Activated CD4-positive, CD25-positive, alpha-beta regulatory T cell treated with anti-CD3 and anti-CD28 coated beads, Interleukin-2, amount 50 U/mL, for 72 hours (primary cell): ENCODE measurements around the gene NUAK1.

Experiments
- DNase-seq: peaks from one replicate; pipeline ENCODE4 v3.0.0; 2021

Gene NUAK1

DNA sequence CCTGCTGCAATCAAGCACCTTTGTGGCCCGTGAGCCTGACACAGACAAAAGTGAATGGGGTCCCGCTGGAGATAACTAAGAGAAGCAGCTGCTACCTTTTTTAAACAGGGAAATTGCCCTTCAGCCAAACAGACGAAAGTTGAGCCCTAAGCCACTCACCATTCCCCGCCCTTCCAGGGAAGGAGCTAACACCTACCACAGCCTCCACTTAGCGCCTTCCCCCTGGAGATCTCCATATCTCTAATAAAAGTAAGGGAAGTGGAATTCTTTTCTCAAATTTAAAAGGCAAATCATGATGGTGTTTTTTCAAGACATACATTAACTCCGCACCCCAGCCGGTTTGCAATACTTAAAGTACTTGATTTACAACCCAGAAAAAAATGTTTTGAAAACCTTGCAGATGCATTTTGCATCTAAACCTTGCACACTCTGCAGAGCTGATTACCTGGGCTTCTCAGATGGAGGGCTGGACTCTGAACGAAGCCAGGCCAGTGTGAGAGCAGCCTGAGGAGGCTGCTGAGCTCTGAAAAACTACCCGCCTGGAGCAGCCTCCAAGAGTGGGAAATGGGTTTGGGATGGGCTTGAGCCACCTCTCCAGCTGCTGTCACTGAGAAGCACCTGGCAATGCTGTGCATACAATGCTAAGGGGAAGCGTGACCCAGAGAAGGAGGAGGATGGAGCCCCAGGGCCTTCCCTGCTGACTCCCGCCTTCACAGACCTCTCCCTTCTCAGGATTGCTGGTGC is 10.0 kb downstream of the NUAK1 start:
- no peak for DNase-seq

DNA sequence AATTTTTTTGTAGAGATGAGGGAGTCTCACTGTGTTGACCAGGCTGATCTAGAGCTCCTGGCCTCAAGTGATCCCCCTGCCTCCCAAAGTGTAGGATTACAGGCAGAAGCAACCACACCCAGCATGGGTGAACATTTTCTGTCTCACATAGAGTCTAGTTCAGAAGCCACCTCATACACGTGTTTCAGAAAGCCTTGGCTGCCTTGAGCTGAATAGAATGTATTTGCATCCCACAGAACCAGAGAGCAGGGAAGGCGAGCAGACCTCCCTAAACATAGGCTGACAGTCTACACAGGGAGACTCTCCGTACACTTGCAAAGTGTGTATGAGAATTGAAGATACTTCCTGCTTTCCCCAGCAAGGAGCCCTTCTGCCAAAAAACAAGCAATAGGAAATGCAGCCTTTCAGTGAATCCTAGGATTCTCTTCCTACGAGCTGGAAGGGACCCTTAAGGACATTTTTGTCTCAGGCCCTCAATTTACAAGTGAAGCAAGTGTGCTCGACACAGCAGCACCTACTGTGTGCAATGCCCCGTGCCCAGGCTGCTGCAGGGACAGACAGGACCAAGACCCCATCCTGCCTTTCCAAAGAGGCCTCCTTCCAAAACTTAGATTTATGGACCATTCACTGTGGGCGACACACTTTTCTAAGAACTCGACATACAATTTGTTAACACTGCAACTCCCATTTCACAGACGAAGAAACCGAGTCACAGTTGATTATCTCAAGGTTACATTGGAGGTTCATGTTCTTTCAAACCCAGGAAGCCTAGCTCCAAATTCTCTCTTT is 11.2 kb downstream of the NUAK1 start:
- DNase-seq: no peak

DNA sequence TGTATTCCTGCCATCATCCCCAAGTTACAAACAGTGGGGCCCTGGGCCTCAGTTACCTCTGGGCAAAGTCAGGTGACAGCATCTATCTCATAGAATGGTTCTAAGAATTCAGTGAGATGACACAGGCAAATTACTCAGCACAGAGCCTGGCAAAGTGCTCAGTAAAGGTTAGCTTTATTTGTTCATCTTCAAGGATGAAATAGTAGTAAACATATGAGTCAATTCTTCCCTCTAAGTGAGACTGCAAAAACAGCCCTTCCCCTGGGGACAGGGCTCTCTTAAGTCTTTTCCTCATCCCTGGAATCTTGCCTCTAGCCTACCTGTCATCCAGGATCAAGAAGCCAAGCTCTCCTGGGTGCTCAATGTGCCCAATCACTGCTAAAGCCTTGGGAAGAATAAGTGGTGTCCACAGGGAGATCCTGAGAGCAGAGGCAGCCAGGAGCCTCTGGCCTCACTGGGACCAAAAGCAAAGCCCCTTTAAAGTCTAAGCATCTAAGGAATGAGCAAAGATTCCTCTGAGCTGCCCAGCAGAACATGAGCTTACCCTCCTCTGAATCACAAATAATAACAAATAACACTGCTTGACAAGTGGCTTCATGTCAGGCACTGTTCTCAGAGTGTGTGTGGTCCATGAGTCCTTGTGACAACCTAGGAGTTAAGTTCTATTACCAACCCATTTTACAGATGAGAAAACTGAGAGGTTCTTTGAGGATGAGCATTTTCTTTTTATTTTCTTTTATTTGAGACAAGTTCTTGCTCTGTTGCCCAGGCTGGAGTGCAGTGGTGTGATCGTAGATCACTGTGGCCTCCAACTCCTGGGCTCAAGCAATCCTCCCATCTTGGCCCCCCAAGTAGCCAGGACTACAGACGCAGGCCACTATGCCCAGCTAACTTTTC is 12.1 kb downstream of the NUAK1 start:
- DNase-seq: no peak

DNA sequence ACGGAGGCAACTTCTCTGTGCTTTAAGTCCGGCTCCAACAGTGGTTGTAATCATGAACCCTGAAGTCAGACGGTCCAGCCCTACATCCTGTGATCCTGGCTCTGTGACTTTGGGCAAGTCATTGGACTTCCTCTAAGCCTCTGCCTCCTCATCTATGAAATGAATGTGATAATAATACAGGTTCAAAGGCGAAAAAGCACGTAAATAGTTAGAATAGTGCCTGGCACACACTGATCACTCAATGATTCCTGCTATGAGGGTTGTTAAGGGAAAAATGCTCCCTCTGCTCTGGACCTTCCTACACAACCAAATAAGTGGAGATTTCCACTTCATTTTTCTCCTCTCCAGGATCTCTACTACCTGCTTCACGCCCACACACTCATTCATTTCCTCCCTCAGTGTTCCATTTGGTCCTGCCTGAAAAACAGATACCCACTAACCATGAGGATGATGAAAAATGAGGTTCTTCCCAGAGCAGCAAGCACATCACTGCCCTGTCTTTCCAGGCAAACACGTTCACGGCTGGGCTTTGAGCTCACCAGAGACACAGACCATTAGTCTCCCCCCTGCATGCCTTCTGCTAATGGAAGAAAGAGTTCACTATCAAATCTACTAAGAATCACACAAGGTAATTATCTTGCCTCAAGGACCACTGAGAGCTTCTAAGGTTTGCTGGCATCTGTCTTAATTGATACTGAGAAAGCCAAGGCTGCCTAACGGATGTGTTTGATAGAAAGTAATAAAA is 13.2 kb downstream of the NUAK1 start:
- DNase-seq: no peak

DNA sequence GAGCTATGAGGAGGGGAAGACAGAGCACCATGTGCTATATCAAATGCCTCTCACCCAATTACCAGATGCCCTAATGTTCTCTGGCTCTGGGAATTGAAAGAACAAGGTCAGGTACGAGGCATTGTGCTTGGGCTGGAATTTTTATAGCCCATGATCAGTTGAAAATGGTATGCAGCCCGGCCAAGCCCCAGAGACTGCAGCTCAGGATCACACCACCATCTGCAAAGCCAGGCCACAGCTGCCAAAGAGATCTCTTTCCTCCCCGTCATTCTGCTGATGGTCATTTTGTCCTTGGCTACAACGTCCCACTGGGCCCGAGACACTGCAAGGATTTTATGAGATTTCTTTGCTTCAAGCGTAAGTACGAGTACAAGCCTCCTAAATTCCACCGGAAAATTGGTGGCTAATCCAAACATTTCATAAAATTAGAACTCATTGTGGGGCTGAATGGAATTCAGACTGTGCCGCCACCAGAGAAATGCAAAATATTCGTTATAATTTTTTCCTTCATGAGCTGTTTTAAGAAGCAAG is 15.1 kb downstream of the NUAK1 start:
- DNase-seq: no peak

DNA sequence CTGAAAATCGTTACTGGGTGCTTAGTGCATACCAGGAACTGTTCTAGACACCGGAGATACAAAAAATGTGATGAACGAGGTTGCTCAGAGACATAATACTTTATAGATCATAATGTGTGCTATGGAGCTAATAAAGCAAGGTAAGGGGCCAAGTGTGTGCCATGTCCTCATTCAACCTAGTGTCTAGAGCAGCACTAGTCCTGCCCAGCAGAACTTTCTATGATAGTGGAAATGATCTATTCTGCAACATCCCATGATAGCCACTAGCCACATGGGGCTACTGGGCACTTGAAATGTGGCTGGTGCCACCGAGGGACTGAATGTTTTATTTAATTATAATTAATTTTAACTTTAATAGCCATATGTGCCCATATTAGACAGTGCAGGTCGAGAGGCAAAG is 15.6 kb downstream of the NUAK1 start:
- DNase-seq: no peak

DNA sequence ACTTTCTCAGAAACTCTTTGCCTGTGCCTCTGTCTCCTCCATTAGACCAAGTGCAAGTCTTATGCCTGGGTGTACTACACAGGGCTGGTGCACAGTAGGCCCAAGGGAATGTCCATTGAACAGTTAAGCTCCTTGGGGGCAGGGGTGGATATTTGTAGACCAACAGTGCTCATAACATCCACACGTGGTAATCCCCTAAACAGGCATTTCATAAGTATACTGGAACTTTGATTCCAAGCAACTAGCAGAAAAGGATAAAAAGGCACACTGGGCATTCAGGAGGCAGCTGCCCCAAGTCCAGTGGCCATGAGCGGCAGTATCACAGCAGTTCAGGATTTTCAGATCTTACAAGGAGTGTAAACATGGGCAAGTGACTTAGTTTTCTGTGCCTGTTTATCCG is 16.8 kb downstream of the NUAK1 start:
- no peak for DNase-seq

DNA sequence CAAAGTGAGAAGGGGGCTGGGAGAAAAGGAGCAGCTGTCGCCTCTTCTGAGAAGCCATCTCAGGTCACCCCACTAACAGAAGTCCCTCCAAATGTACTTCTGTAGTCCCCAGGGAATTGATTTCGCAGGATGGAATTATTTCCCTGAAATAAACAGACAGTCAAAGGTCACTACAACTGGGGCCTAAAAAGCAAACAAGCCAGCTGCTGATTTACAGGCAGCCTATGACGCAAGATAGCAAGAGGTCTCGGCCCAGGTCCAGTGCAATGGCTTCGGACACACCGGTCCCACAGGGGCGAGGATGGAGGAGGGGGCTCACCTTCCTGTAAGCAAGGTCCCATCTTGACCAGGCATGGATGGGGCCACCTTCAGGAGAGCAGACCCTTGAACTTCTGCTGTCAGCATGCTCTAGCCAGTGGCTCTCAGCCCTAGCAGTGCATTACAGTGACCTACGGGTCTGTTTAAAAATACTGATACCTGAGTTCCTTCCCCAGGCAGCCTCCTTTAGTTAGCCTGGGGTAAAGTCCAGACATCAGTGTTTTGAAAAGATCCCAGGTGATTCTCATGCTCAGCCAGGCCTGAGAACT is 18.1 kb downstream of the NUAK1 start:
- no peak for DNase-seq

DNA sequence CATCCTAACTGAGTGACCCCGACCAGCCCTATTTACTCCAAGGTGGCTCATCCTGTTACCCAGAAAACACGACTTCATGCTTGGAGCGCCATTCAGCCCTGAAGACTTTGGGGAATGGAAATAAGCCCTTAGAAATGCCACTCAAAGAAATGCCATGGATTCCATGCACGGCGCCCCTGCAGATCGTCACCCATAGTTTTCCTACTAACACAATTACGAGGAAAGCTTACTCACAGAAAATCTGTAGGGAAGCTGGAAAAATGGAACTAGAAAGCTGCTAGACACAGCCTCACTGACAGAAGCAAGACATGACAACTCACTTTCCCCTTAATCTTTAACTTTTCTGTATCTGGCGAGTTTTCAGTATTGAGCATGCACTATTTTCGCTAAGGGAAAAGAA is 19.5 kb downstream of the NUAK1 start:
- DNase-seq: no peak

DNA sequence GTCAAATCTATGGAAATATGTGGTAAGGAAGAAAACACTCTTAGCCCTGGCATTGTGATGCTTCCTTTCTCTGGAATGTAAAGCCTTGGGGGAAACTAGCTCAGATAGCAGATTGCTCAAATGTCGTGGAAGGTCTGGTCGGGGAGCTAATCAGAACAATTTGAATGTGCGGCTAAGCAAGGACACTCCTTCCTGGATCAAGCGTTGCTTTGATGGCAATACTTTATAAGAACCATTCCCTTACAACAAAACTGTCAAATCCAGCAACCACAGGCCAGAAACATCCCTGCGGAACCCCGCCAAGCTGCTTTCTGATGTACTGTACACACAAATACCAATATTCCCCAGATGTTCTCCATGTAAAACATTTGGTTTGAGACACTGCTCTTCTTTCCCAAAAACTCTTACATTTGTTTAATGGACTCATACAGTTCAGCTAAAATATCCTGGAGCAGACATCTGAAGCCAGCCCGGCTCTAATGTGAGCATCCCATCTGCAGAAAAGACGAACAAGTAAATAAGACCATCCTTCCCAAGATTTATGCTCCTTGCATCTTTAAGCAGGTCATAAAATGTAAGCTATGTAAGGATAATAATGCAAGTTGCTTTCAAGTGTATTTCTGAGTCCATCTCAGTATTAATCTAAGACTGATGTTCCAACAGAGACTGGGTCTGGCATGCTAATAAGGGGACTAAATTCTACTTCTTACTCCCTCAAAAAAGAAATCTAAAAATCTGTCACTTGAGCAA is 20.2 kb downstream of the NUAK1 start:
- DNase-seq: no peak

DNA sequence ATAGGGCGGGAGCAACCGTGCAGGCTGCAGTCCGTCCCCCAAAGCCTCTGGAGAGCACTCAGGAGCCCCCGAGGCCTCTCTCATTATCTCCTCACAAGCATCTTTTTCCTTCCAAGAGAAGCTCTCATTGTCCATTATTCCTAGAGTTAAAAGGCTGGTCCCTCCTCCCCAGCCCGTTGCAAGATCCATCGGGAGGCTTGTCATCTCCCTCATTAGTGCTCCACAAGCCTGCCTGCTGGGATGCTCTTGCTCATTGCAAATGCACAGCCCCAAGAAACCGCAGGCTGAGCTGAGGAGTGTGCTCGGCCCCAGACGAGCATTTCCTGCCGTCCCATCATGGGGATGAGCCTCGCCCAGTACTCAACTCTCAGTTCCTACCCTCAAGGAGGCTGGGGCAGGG is 23.3 kb downstream of the NUAK1 start:
- DNase-seq: no peak

DNA sequence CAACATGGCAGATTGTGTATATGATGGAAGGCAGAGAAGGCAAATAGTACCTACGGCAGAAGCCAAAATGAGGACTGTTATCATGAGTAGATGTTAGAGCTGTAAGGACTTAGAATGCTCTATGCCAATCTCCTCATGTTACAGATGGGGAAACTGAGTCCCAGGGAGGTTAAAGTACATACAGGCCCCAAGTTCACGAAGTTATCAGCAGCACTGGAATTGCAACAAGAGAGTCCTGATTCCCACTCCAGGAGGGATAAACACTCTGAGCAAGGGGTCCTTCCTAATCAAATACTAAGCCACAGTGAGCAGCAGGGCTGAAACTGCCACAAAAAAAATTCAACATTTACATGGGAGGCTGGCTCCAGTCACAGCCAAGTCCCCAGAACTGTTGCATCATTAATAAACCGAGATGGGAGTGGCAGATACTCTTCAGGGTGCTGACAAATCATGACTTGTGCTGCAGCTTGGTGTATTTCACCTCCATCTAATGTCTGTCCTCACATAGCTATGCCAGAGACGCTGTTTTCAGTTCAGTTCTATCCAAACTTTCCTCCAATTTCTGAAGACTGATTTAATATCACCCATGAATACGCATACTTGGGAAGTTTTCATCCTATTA is 24.2 kb downstream of the NUAK1 start:
- no peak for DNase-seq

DNA sequence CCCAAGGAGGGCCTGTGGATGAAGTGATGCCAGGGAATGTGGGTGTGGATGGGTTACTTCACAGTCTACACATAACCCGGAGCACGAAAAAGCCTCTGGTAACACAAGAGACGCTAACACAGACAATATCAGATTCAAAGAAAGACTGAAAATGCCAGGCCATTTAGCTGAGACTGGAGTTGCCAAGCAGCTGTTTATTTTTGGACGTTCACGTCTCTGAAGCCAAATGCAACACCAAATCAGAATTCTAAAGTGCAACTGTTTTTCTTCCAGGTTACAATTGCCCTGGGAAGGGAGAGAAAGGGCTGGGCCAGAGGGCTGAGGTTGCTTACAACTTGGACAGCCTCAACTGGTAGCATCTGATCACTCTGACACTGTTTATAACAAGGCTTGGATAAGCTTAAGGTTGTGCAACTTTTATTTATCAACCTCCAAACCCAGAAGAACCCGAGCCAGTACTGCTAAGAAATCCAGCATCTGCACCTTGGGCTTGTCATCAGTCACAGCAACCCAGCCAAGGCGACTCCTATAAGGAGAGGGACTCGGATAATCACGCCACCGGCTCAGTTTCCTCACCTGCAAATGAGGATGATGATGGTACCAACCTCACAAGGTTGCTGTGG is 24.8 kb downstream of the NUAK1 start:
- no peak for DNase-seq

DNA sequence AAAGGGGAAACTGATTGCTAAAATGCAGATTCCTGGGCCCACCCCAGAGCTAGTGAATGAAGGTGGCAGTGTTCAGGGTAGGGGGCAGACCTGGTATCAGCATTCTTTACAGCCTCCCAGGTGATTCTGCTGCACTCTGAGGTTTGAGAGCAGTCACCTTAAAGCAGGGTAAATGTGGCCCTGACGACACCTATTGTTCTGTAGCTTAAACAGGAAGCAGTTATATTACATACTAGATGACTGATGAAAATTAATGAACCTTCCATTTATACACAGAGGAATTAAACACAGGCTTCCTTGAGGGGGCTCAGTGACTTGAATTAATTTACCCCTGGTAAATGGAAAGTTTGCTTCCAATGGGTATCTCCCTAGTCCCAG is 25.3 kb downstream of the NUAK1 start:
- no peak for DNase-seq

DNA sequence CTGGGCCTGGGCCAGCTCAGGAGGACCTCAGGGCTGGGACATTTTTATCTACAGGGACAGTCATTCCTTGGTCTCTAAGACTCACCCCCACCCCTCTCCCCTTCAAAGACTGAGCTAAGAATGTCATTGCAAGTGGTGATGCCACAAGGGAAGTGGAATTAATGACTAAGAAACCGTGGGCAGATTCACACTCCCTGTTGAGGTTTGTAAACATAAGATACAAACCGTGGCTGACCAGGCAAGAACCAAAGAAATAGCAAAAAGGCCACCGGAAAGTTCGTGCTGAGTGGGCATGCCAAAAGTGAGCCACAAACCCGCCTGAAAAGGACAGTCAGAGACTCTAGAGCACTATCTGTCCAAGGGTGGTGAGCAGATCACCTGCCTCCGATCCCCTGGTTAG is 25.7 kb downstream of the NUAK1 start:
- DNase-seq: no peak

DNA sequence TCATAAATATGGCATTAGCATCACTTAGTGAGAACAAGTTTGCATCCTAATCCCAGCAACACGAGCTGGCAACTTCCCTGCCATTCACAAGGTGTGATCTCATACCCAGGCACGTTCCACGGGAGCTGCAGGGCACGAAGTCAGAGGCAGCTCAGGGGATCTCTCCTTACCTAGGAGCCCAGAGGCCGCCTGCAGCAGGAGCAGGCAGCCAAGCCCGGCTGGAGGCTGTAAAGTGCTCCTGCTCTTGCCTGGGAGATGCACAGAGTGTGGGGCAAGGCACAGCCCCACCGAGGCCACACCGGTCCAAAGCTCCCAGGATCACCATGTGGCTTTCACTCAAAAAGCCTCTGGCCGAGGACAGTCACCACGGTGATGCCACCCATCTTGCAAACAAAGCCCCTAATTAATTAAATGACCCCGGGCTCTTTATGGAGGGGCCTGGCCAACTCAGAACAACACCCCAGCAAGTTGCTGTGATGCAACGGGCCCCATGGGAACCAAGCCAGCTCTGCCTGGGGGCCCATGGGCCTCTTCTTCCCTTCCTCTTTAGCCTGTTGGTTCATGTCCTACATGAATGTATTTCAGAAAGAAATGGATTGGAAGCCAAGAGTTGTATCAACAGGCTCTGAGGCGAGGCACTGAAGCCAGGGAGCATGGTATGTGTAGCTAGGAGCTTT is 26.5 kb downstream of the NUAK1 start:
- no peak for DNase-seq

DNA sequence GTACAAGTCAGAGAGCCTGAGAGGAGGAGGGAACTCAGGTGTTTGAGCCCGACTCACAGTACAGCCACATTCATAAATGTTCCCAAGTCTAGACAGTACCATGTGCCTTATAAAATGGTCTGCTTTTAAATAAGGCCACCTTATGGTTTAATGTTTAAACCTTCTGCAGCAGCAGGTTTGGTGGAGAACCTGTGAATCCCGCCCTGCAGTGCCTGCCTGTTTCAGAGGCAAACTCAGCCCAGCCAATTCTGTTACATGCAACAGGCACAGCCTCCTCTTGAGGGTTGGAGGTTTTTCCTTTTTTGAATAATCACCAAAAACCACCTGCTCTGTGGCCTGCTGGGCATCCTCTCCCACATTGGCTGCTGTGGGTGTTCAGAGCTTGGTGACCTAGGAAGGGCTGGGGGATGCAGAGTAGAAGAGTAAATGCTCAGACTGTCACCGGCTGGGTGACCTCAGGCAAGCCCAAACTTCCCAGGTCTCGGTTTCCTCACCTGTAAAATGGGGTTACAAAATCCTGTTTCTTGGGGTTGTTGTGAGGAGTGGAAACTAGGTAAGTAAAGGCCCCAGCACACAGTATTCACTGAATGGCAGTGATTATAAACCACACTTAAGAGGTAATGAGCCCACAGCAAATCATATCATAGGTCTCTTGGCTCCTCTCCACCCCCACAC is 28.0 kb downstream of the NUAK1 start:
- DNase-seq: no peak

DNA sequence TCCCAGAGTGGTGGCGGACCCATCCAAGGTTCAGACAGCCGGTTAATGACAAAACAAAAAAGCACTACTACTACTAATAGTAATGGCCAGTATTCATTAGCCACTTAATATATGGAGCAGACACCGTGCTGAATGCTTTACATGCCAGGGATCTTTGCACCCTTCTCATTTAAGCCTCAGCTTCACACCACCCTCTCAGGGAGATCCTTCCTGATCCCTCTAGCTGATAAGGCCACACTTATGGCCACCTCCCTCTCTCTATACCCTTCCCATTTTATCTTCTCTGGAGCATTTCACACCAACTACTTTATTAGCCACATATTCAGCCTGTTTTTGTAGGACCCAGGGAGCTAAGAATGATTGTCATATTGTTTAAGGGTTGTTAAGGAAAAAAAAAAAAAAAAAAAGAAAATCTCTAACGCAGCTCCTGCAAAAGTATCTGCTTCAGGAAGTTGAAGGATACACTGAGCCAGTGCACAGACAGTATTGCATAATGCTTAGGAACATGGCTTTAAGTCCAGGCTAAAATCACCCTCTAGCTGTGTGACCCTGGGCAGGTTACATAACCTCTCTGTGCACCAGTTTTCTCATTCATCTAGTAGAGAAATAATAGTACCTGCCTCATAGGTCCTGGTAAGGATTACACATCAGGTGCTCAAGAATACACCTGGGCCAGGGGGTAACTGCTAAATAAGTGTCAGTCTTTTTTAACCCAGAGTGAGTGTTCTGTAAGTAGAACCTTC is 29.4 kb downstream of the NUAK1 start:
- no peak for DNase-seq
